HepG2 (cell line): ENCODE measurements around the gene SMCO4. TPM values are rescaled to one million over a fixed set of nuclear protein-coding genes. Genes with fewer than 3 reads are reported as not detected.

ENCODE experiments used
- ATAC-seq: fragments of 200-7000 bp; cut with Tn5 transposase; 3 replicates; pipeline ENCODE4 v1.9.1; 2020; ENCODE audit warnings: mild to moderate bottlenecking, moderate library complexity
- BruUV-seq: library from RNA; stranded (reverse); fragments of 400-500 nt; replicated peaks from 2 replicates; lab custom pipeline; 2021; lab: Mats Ljungman, UMichigan
- CTCF ChIA-PET: fragments of 300-600 bp; formaldehyde crosslinking; extraction: SDS; loops from one replicate; lab custom pipeline; 2021; ENCODE audit warnings: low total read pairs, inconsistent platforms, low intra/inter-chr PET ratio; lab: Yijun Ruan, JAX
- POLR2A ChIA-PET: fragments of 350-600 bp; sonication (Branson Sonifier 250); formaldehyde crosslinking; loops from one replicate; lab custom pipeline; 2020; ENCODE audit warnings: antibody characterized with exemption, inconsistent platforms; lab: Yijun Ruan, JAX
- DNase-seq: peaks from one replicate; pipeline ENCODE4 v3.0.0-alpha.2; 2015; ENCODE audit warnings: low spot score
- FAIRE-seq: peaks from 3 replicates; lab custom pipeline; 2011; peaks lifted over from hg19 to GRCh38; lab: Jason Lieb, UNC
- H2AFZ ChIP-seq: one replicate; pipeline ENCODE4 v1.6.1; 2011; ENCODE audit warnings: low read length, inconsistent platforms
- H3K27ac ChIP-seq: fragments of 300-600 bp; 3 replicates; pipeline ENCODE4 v1.8.0; 2011; ENCODE audit warnings: mixed run types, mild to moderate bottlenecking, mixed read lengths, low read length, inconsistent platforms; ENCODE audit not compliant: insufficient read depth; ENCODE audit errors: extremely low read length
- H3K27me3 ChIP-seq, 2 experiments: fragments of 200-600 bp in 1 of 2; 2 replicates in 1 of 2; 3 replicates in 1 of 2; pipeline versions ENCODE4 v1.6.0 to v1.8.0; 2011; ENCODE audit warnings: low read length in 2 of 2, mild to moderate bottlenecking in 2 of 2, moderate library complexity in 2 of 2, inconsistent platforms in 1 of 2; ENCODE audit not compliant: insufficient read depth in 2 of 2, control insufficient read depth in 1 of 2
- H3K36me3 ChIP-seq, 2 experiments: fragments of 200-600 bp in 1 of 2; replicated peaks in 1 of 2; 2 replicates in 1 of 2; 3 replicates in 1 of 2; pipeline versions ENCODE4 v1.5.1 to v1.8.0; 2011; ENCODE audit warnings: low read length in 2 of 2, inconsistent platforms in 1 of 2; ENCODE audit not compliant: insufficient read depth in 2 of 2, control insufficient read depth in 1 of 2
- H3K4me1 ChIP-seq: 2 replicates; pipeline ENCODE4 v1.5.1; 2012; ENCODE audit warnings: low read length, inconsistent platforms; ENCODE audit not compliant: insufficient read depth
- H3K4me2 ChIP-seq: 2 replicates; pipeline ENCODE4 v1.6.0; 2011; ENCODE audit warnings: low read depth, low read length, inconsistent platforms
- H3K4me3 ChIP-seq, 3 experiments: fragments of 200-600 bp in 1 of 3; sonication (generic), shearing (Covaris generic) in 1 of 3; replicated peaks in 1 of 3; 2 replicates each; pipeline ENCODE4 v1.5.1; 2011 to 2016; ENCODE audit warnings: low read length in 3 of 3, inconsistent platforms in 2 of 3, low read depth in 2 of 3, mild to moderate bottlenecking in 2 of 3, control low read depth in 1 of 3, mixed read lengths in 1 of 3; ENCODE audit not compliant: insufficient read depth in 1 of 3
- H3K79me2 ChIP-seq: one replicate; pipeline ENCODE4 v1.6.1; 2011; ENCODE audit warnings: low read length, inconsistent platforms; ENCODE audit not compliant: insufficient read depth
- H3K9ac ChIP-seq: 2 replicates; pipeline ENCODE4 v1.6.0; 2011; ENCODE audit warnings: mild to moderate bottlenecking, low read depth, low read length, inconsistent platforms; ENCODE audit not compliant: insufficient read depth
- H3K9me3 ChIP-seq: 2 replicates; pipeline ENCODE4 v1.5.1; 2012; ENCODE audit warnings: mild to moderate bottlenecking, low read length
- H4K20me1 ChIP-seq: 2 replicates; pipeline ENCODE4 v1.6.0; 2011; ENCODE audit warnings: inconsistent platforms, mild to moderate bottlenecking, low read length, moderate library complexity; ENCODE audit not compliant: insufficient read depth
- IKZF4 ChIP-seq: sonication (generic); formaldehyde crosslinking; IDR thresholded peaks from 2 replicates; pipeline ENCODE4 v1.5.1; 2020; ENCODE audit warnings: borderline replicate concordance, mild to moderate bottlenecking, low read depth, missing genetic modification reagents; ENCODE audit errors: not compliant biosample characterization
- NFATC3 ChIP-seq: sonication (generic); formaldehyde crosslinking; IDR thresholded peaks from 2 replicates; pipeline ENCODE4 v1.5.1; 2020; ENCODE audit warnings: mild to moderate bottlenecking, missing genetic modification reagents
- TERF1 ChIP-seq: sonication (generic); formaldehyde crosslinking; IDR thresholded peaks from 2 replicates; pipeline ENCODE4 v1.8.0; 2022; ENCODE audit warnings: mild to moderate bottlenecking, missing genetic modification reagents, moderate library complexity
- ZNF282 ChIP-seq: fragments of 450-650 bp; IDR thresholded peaks from 2 replicates; pipeline ENCODE4 v1.6.1; 2018; ENCODE audit not compliant: partially characterized antibody
- ZNF337 ChIP-seq: sonication (generic); formaldehyde crosslinking; IDR thresholded peaks from 2 replicates; pipeline ENCODE4 v1.5.1; 2020; ENCODE audit warnings: missing genetic modification reagents, low read depth, mild to moderate bottlenecking, borderline replicate concordance
- in situ Hi-C: cut with HindIII; loops from 2 replicates; pipeline ENCODE4 v1.10.0; 2017; ENCODE audit warnings: low pct_unique_long_range_greater_than_20kb; ENCODE audit not compliant: extremely low pct_ligation_motif_present
- intact Hi-C: fragments of 100-400 bp; cut with micrococcal nuclease; formaldehyde crosslinking; loops from one replicate; pipeline ENCODE4 v1.10.0; 2022; ENCODE audit not compliant: unreplicated experiment
- polyA plus RNA-seq, 8 experiments: library from polyadenylated mRNA; depleted of rRNA in 3 of 8; stranded (reverse) in 7 of 8; unstranded in 1 of 8; fragments of >200 nt; fragmentation: Illumina TruSeq in 4 of 8; extraction: Trizol in 4 of 8; gene quantifications; 2 replicates each; pipeline versions ENCODE4 v1.2.1 to v1.2.3, GENCODE V29; 2011 to 2016; ENCODE audit warnings: low read depth in 4 of 8, missing spikeins in 1 of 8, mixed read lengths in 1 of 8; ENCODE audit not compliant: insufficient read depth in 1 of 8
- total RNA-seq, 5 experiments: library from RNA; depleted of rRNA; stranded (reverse); fragments of >200 nt; fragmentation: Illumina TruSeq; extraction: Trizol; gene quantifications; 2 replicates each; pipeline ENCODE4 v1.2.3, GENCODE V29; 2016; ENCODE audit warnings: low read depth in 1 of 5
- TF ChIP-seq, protein P1 (sequence below): sonication (generic); formaldehyde crosslinking; IDR thresholded peaks from 2 replicates; pipeline ENCODE4 v1.4.0; 2020; ENCODE audit warnings: mild to moderate bottlenecking, low read depth, missing genetic modification reagents

Gene SMCO4
- total and polyA plus RNA-seq, 2 of the 13 experiments (the other 11 are each of a cell fraction or from before 2014, with no cell fraction given), result 10.6 to 28.5 TPM

- no peak for FAIRE-seq
- TF ChIP-seq ZNF337, result no peak
- TF ChIP-seq ZNF282, result no peak
- no peak for TF ChIP-seq NFATC3 (CRISPR knock-in tag)
- no peak for TF ChIP-seq TERF1
- TF ChIP-seq, protein P1, sequence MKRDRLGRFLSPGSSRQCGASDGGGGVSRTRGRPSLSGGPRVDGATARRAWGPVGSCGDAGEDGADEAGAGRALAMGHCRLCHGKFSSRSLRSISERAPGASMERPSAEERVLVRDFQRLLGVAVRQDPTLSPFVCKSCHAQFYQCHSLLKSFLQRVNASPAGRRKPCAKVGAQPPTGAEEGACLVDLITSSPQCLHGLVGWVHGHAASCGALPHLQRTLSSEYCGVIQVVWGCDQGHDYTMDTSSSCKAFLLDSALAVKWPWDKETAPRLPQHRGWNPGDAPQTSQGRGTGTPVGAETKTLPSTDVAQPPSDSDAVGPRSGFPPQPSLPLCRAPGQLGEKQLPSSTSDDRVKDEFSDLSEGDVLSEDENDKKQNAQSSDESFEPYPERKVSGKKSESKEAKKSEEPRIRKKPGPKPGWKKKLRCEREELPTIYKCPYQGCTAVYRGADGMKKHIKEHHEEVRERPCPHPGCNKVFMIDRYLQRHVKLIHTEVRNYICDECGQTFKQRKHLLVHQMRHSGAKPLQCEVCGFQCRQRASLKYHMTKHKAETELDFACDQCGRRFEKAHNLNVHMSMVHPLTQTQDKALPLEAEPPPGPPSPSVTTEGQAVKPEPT (CRISPR knock-in tag), result no peak
- no peak for TF ChIP-seq IKZF4 (CRISPR knock-in tag)
- TF ChIP-seq, all 625 proteins: peak for 0
Observed at GRCh38 chr11:93563857-93564256, 20.7 kb upstream of the SMCO4 start.

More at GRCh38 chr11:93563857-93564256, 20.7 kb upstream of the SMCO4 start:
- Histone ChIP-seq H2AFZ (no peak overlapping the region), H3K79me2 (no peaks in the 10 kb centered on the region), H3K36me3 (no peaks in the 10 kb centered on the region), H3K9me3 (no peaks in the 10 kb centered on the region), H3K4me3 (no peak overlapping the region), H3K4me2 (no peak overlapping the region), H3K4me1 (peaks cover 23% of the 10 kb centered on the region), H3K27me3 (peaks cover 0 to 1% of the 10 kb centered on the region in 2 experiments; a peak in 1 of 5 replicates), H4K20me1 (no peaks in the 10 kb centered on the region), H3K27ac (no peak overlapping the region), H3K9ac (no peak overlapping the region)
- POLR2A ChIA-PET, result no interaction called here
- BruUV-seq, result no TSS peak
- DNase-seq (no peak), ATAC-seq (no peak)
- intact Hi-C loops (no loop called here), in situ Hi-C loops (no loop called here)
- CTCF ChIA-PET, result no interaction called here
